ENCODE results near the gene KRT85. TPM values are rescaled to one million over a fixed set of nuclear protein-coding genes. Genes with fewer than 3 reads are reported as not detected.

KRT85 gene
- total RNA-seq, 6 experiments from 2014 or later, result not detected

DNA sequence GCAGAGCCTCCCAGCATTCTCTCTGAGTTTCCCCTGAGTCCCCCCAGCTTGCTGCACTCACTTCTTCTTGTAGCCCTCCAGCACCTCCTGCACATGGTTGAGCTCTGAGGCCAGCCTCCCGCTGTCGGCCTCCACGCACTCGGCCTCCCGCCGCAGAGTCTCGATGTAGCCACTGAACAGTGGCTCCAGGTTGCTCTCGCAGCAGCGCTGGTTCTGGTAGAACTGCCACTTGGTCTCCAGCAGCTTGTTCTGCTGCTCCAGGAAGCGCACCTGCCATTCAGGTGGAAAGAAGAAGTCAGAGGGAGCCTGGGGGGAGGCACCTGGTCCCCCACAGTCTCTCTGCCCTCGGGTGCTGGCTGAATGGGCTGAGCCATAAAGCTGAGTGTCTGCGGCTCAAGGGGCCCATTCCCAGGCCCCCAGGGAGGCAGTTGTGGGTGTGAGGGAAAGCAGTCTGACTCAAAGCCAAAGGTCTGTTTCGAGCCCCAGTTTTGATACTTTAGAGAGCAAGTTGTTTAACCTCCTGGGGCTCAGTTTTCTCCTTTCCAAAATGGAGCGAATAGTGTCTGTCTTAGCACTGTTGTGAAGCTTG, 2.3 kb downstream of the KRT85 start:
- Mint-ChIP-seq H3K9me3 (no peaks in the 10 kb centered on the region), H3K27ac (no peak overlapping the region), H3K4me3 (no peak overlapping the region), H3K27me3 (ENCODE audit: insufficient read depth) (peaks cover 35% of the 10 kb centered on the region), H3K36me3 (ENCODE audit: low read depth) (no peaks in the 10 kb centered on the region), H3K4me1 (ENCODE audit: low read depth) (no peaks in the 10 kb centered on the region)
- TF ChIP-seq, protein P1, sequence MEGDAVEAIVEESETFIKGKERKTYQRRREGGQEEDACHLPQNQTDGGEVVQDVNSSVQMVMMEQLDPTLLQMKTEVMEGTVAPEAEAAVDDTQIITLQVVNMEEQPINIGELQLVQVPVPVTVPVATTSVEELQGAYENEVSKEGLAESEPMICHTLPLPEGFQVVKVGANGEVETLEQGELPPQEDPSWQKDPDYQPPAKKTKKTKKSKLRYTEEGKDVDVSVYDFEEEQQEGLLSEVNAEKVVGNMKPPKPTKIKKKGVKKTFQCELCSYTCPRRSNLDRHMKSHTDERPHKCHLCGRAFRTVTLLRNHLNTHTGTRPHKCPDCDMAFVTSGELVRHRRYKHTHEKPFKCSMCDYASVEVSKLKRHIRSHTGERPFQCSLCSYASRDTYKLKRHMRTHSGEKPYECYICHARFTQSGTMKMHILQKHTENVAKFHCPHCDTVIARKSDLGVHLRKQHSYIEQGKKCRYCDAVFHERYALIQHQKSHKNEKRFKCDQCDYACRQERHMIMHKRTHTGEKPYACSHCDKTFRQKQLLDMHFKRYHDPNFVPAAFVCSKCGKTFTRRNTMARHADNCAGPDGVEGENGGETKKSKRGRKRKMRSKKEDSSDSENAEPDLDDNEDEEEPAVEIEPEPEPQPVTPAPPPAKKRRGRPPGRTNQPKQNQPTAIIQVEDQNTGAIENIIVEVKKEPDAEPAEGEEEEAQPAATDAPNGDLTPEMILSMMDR (IDR thresholded peaks at IDR 0.05), result no peak
- DNase-seq, result no peak

DNA sequence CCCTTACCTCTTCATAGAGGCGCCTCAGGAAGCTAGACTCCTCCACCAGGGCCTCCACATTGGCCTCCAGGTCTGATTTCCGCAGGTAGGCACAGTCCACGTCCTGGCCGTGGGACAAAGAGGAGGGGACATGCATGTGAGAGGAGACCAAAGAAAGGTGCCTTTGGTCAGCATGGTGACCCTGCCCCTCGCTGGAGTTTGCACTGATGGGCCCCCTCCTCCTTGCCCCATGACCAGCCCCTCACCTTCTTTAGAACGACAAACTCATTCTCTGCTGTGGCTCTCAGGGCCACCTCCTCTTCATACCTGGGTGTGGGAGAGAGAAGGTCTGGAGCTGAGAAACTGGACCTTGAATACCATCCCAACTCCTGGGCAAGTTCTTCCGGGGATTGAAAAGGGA, 3.2 kb downstream of the KRT85 start:
- no peaks in the 10 kb centered on the region for H3K9me3 Mint-ChIP-seq
- H3K36me3 Mint-ChIP-seq (ENCODE audit: low read depth), result no peaks in the 10 kb centered on the region
- H3K27me3 Mint-ChIP-seq (ENCODE audit: insufficient read depth), result peaks cover 37% of the 10 kb centered on the region
- H3K27ac Mint-ChIP-seq, result no peak overlapping the region
- H3K4me3 Mint-ChIP-seq, result no peak overlapping the region
- no peaks in the 10 kb centered on the region for H3K4me1 Mint-ChIP-seq (ENCODE audit: low read depth)
- TF ChIP-seq, protein P1 (IDR thresholded peaks at IDR 0.05), result no peak
- DNase-seq, result no peak

DNA sequence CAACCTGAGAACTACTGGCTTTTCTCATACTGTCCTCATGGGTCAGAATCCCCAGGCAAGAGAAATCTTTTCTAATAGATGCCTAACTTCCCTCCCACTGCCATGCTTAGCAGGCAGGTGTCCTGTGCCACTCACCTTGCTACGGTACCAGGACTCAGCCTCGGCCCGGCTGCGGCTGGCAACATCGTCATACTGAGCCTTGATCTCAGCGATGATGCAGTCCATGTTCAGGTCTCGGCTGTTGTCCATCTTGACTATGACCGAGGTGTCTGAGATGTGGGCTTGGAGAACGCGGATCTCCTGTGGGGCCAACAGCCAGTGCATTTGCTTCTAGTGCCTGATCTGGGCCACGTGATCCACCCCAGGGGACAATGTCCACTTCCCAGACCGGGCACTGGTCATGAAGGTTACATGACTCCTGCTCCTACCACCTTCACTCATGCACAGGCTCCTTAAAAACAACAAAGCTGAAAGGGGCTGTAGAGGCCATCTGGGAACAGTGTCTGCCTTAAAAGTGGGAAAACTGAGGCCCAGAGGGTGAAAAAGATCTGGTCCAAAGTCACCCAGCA, 4.1 kb downstream of the KRT85 start:
- Mint-ChIP-seq H3K27me3 (ENCODE audit: insufficient read depth) (peaks cover 34% of the 10 kb centered on the region), H3K36me3 (ENCODE audit: low read depth) (no peaks in the 10 kb centered on the region), H3K4me1 (ENCODE audit: low read depth) (no peaks in the 10 kb centered on the region), H3K4me3 (no peak overlapping the region), H3K9me3 (no peaks in the 10 kb centered on the region), H3K27ac (no peak overlapping the region)
- no peak for DNase-seq
- TF ChIP-seq, protein P1 (IDR thresholded peaks at IDR 0.05), result no peak

DNA sequence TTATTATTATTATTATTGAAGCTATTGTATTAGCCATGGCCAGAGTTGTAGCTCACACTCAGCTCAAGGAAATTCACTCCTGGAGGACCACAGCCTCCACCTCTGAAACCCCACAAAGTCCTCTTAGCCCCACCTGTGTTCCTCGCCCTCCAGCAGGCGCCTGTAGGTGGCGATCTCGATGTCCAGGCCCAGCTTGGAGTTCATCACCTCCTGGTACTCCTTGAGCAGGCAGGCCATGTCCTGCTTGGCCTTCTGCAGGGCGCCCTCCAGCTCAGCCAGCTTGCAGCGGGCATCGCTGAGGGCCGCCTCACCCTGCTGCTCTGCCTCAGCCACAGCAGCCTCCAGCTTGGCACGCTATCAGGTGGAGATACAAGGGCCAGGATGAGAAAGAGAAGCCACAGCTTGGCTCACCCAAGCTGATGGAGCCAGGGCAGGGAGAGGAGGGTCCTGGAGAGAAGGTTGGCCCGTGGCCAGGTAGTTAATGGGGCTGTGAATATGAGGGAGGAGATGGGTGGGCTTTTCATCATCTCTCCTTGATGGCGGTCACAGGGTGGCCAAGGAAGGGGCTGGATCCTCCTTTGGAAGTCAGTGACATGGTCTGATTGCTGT, 5.1 kb downstream of the KRT85 start:
- Mint-ChIP-seq H3K27ac (no peak overlapping the region), H3K4me3 (no peak overlapping the region), H3K27me3 (ENCODE audit: insufficient read depth) (peaks cover 35% of the 10 kb centered on the region), H3K4me1 (ENCODE audit: low read depth) (no peaks in the 10 kb centered on the region), H3K36me3 (ENCODE audit: low read depth) (no peaks in the 10 kb centered on the region), H3K9me3 (no peaks in the 10 kb centered on the region)
- no peak for DNase-seq
- TF ChIP-seq, protein P1 (IDR thresholded peaks at IDR 0.05), result peak; percentile 61

DNA sequence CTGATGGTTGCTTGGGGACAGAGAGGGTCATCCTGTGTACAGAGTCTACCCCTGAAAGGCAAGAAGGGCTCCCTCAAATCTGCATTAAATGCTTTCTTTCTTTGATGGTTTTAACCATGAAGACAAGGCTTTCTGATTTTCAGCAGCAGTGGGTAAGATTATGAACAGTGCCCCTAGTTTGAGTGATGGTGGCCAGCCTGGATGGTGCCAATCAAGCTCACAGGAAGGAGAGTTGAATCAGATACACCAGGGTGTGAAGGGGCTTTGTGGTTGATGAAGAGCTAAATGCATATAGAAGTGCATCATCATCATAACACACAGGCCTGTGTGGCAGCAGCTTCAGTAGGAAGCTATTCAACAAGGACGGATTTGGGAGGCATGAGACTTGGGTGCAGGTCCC, 5.7 kb downstream of the KRT85 start:
- no peak for DNase-seq
- TF ChIP-seq, protein P1 (IDR thresholded peaks at IDR 0.05), result no peak
- Mint-ChIP-seq H3K9me3 (no peaks in the 10 kb centered on the region), H3K4me1 (ENCODE audit: low read depth) (no peaks in the 10 kb centered on the region), H3K36me3 (ENCODE audit: low read depth) (no peaks in the 10 kb centered on the region), H3K27ac (no peak overlapping the region), H3K27me3 (ENCODE audit: insufficient read depth) (peaks cover 41% of the 10 kb centered on the region), H3K4me3 (no peak overlapping the region)
